Measurements from ENCODE around the gene ACTG1. TPM values are rescaled to one million over a fixed set of nuclear protein-coding genes. Genes with fewer than 3 reads are reported as not detected.
A peak's percentile ranks its signal among the peaks of the same experiment; 100 is the strongest.

ACTG1 gene
- total and polyA plus RNA-seq, 2 of the 4 experiments (the other 2 are of a cell fraction), result 10,907 to 15,732 TPM

- peaks cover 17% of the 10 kb centered on the region for H3K9me1 ChIP-seq (ENCODE audit: insufficient read depth, low read length)
- H3K4ac ChIP-seq (ENCODE audit: low read depth, low read length), result peak overlapping the region; percentile 96
- peak overlapping the region; percentile 35; the same call in 1 of the 2 replicates for H4K5ac ChIP-seq (ENCODE audit: low read depth, low read length)
- H2AK9ac ChIP-seq (replicated peaks; ENCODE audit: low read depth, low read length, poor library complexity), result peak overlapping the region; percentile 100
- peak overlapping the region; percentile 77 for H3K27ac ChIP-seq (ENCODE audit: insufficient read depth, low read length)
- in situ Hi-C loops (cut with MboI; ENCODE audit: low sequenced_read_pairs) (no loop called here), dilution Hi-C loops (cut with HindIII; ENCODE audit: low sequenced_read_pairs, unreplicated experiment) (no loop called here), intact Hi-C loops (cut with micrococcal nuclease) (loop anchor here (1.0 kb wide), 1 partner anchor 48 kb away; no protein-coding TSS in a partner anchor)
- no TSS peak for BruUV-seq (replicated peaks)
- peak overlapping the region; percentile 89 for H2BK120ac ChIP-seq (ENCODE audit: low read depth, low read length)
- H3K9ac ChIP-seq (ENCODE audit: low read depth, low read length), result peak overlapping the region; percentile 29; the same call in 1 of the 2 replicates
- H3K9me3 ChIP-seq (ENCODE audit: control insufficient read depth, insufficient read depth, low read length), result no peaks in the 10 kb centered on the region
- H3K4me1 ChIP-seq (ENCODE audit: control insufficient read depth, insufficient read depth, low read length), result peaks cover 22% of the 10 kb centered on the region
- H3K18ac ChIP-seq (ENCODE audit: low read depth, low read length), result peak overlapping the region; percentile 6; the same call in 1 of the 2 replicates
- CTCF ChIA-PET, result no interaction called here
- H2BK15ac ChIP-seq (ENCODE audit: low read depth, low read length), result peak overlapping the region; percentile 83; the same call in 2 of the 3 replicates
- peak overlapping the region; percentile 76 for H2BK5ac ChIP-seq (ENCODE audit: low read depth, low read length, poor library complexity, severe bottlenecking)
- H3K27me3 ChIP-seq (ENCODE audit: control insufficient read depth, insufficient read depth, low read length), result no peaks in the 10 kb centered on the region
- H2AK5ac ChIP-seq (ENCODE audit: low read depth, low read length), result peak overlapping the region; percentile 99
- no peak overlapping the region for H3K4me3 ChIP-seq (ENCODE audit: insufficient read depth, low read depth, low read length)
- H4K8ac ChIP-seq (ENCODE audit: low read depth in 2 of 2, low read length in 2 of 2), result peak overlapping the region; percentile 37 to 73; a peak in 3 of 4 replicates
- H2AFZ ChIP-seq (replicated peaks; ENCODE audit: low read length, poor library complexity), result peak overlapping the region; percentile 96
- peaks cover 36% of the 10 kb centered on the region for H3K36me3 ChIP-seq (ENCODE audit: control insufficient read depth, insufficient read depth, low read length)
- peak overlapping the region; percentile 89; the same call in 1 of the 2 replicates for H3K23ac ChIP-seq (ENCODE audit: low read depth, low read length)
- H4K91ac ChIP-seq (ENCODE audit: insufficient read depth, low read depth, low read length), result peak overlapping the region; percentile 84
- peak; percentile 48 for ATAC-seq (ENCODE audit: low read depth)
- peak overlapping the region; percentile 59 for H2BK20ac ChIP-seq (ENCODE audit: low read depth, low read length)
- peak overlapping the region; percentile 19; the same call in 1 of the 2 replicates for H3K56ac ChIP-seq (ENCODE audit: extremely low read depth, insufficient read depth, low read length)
- peak; percentile 99 for DNase-seq
- H3K79me1 ChIP-seq (ENCODE audit: low read depth in 1 of 2, low read length in 2 of 2), result peaks cover 17 to 80% of the 10 kb centered on the region in 2 experiments; a peak in 3 of 4 replicates
- peaks cover 51% of the 10 kb centered on the region for H4K20me1 ChIP-seq (ENCODE audit: insufficient read depth, low read length)
- WGBS, 2 experiments (ENCODE audit: extremely low coverage in 2 of 2, insufficient read length in 1 of 2), result 28% methylated on average over 5 of the region's 24 CpGs; no CpG with 5 or more reads in 1 of the 2 experiments
- POLR2A ChIA-PET (ENCODE audit: unreplicated experiment), result interaction anchor here (0.5 kb wide), 1 partner anchor 41 kb away, joined by 7 read pairs; the partner anchor contains the start of gene ACTG1
- peak overlapping the region; percentile 96 for H3K4me2 ChIP-seq (ENCODE audit: low read depth, low read length)
- H3K14ac ChIP-seq (replicated peaks; ENCODE audit: low read depth, low read length), result peak overlapping the region; percentile 88
- TF ChIP-seq BHLHE40 (IDR thresholded peaks at IDR 0.05; ENCODE audit: low read depth, low read length) (peak; percentile 84), MAZ (IDR thresholded peaks at IDR 0.05; ENCODE audit: borderline replicate concordance, low read depth, low read length) (peak; percentile 52; the same call in 1 of the 2 replicates), MAFK (IDR thresholded peaks at IDR 0.05; ENCODE audit: low read depth, low read length) (no peak), FOS (IDR thresholded peaks at IDR 0.05; ENCODE audit: low read depth, low read length) (peak; percentile 61), CEBPB (IDR thresholded peaks at IDR 0.05; ENCODE audit: low read depth, low read length) (peak; percentile 51; the same call in 1 of the 2 replicates), USF2 (IDR thresholded peaks at IDR 0.05; ENCODE audit: low read depth, low read length) (peak; percentile 97), ELK1 (IDR thresholded peaks at IDR 0.05; ENCODE audit: borderline replicate concordance, low read depth, low read length) (no peak), SMC3 (IDR thresholded peaks at IDR 0.05; ENCODE audit: low read depth, low read length) (no peak), CHD1 (IDR thresholded peaks at IDR 0.05; ENCODE audit: low read depth, low read length) (no peak), CTCF (conservative IDR thresholded peaks at IDR 0.05; ENCODE audit: low read depth, low read length) (no peak), RAD21 (IDR thresholded peaks at IDR 0.05; ENCODE audit: low read length) (peak; percentile 7; the same call in 1 of the 2 replicates), NFE2L2 (IDR thresholded peaks at IDR 0.05; ENCODE audit: low read depth, low read length) (no peak), POLR2A (IDR thresholded peaks at IDR 0.05; ENCODE audit: low read depth, low read length) (no peak), RCOR1 (IDR thresholded peaks at IDR 0.05; ENCODE audit: insufficient replicate concordance, low read length) (peak; percentile 7)
Measured at GRCh38 chr17:81553616-81554181, 41.1 kb upstream of the ACTG1 start.
